ENCODE data around the gene ASAH2B. TPM values are rescaled to one million over a fixed set of nuclear protein-coding genes. Genes with fewer than 3 reads are reported as not detected.
"Not testable (repeated sequence)": the region's sequence is repeated elsewhere in the genome, so short reads cannot be mapped to it uniquely, and the experiment has no call there.

Gene ASAH2B
- total RNA-seq, 2 donors from 2014 or later: 2.0 to 2.5 TPM

DNA sequence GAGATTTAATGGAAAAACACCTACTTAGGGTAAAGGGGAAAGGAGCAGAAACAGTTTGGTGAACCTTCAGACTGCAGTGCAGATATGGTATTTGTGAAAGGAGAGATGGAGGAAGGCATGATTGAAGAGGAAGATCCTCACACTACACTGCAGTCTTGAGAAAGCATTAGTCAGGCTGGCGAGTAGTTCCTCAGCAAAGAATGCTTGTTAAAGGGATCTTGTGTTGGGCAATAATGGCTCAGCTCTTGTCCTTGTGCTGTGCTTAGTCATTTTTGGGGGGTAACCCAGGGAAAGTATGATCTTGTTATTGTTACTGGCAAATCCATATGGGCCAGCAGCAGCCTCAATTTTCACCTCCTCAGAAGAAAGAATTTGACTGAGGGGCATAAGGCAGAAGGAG is 40.3 kb downstream of the ASAH2B start:
- not testable (repeated sequence) for H3K27me3 Mint-ChIP-seq; H3K4me1 Mint-ChIP-seq; ATAC-seq (replicated peaks); H3K4me3 Mint-ChIP-seq; H3K9me3 Mint-ChIP-seq; H3K27ac Mint-ChIP-seq; H3K36me3 Mint-ChIP-seq (ENCODE audit: low read depth)

DNA sequence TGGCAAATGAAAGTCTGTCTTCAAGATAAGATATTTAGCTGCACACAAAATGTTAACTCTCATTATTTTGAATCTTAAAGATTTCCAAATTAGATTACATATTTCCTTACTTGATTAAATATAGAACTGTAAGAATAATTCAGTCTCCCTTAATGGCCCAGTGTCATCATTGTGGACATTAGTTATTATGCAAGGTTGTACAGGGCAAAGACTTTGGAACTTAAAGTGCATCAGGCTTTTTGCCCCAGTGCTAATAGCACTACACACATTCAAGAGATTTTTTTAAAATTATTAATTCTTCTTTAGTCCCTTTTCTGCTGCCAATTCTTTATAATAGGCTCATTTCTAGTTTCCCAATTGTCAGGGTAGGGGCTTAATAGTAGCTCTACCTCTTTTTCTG is 42.3 kb downstream of the ASAH2B start:
- H3K4me3 Mint-ChIP-seq; H3K27ac Mint-ChIP-seq; H3K36me3 Mint-ChIP-seq (ENCODE audit: low read depth); ATAC-seq (replicated peaks); H3K4me1 Mint-ChIP-seq; H3K9me3 Mint-ChIP-seq; H3K27me3 Mint-ChIP-seq: not testable (repeated sequence)

DNA sequence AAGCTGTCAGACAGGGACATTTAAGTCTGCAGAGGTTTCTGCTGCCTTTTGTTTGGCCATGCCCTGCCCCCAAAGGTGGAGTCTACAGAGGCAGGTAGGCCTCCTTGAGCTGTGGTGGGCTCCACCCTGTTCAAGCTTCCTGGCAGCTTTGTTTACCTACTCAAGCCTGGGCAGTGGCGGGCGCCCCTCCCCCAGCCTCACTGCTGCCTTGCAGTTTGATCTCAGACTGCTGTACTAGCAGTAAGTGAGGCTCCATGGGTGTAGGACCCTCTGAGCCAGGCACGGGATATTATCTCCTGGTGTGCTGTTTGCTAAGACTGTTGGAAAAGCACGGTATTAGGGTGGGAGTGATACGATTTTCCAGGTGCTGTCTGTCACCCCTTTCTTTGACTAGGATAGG is 48.2 kb downstream of the ASAH2B start:
- not testable (repeated sequence) for H3K9me3 Mint-ChIP-seq; H3K4me3 Mint-ChIP-seq; ATAC-seq (replicated peaks); H3K4me1 Mint-ChIP-seq; H3K27ac Mint-ChIP-seq; H3K27me3 Mint-ChIP-seq; H3K36me3 Mint-ChIP-seq (ENCODE audit: low read depth)

DNA sequence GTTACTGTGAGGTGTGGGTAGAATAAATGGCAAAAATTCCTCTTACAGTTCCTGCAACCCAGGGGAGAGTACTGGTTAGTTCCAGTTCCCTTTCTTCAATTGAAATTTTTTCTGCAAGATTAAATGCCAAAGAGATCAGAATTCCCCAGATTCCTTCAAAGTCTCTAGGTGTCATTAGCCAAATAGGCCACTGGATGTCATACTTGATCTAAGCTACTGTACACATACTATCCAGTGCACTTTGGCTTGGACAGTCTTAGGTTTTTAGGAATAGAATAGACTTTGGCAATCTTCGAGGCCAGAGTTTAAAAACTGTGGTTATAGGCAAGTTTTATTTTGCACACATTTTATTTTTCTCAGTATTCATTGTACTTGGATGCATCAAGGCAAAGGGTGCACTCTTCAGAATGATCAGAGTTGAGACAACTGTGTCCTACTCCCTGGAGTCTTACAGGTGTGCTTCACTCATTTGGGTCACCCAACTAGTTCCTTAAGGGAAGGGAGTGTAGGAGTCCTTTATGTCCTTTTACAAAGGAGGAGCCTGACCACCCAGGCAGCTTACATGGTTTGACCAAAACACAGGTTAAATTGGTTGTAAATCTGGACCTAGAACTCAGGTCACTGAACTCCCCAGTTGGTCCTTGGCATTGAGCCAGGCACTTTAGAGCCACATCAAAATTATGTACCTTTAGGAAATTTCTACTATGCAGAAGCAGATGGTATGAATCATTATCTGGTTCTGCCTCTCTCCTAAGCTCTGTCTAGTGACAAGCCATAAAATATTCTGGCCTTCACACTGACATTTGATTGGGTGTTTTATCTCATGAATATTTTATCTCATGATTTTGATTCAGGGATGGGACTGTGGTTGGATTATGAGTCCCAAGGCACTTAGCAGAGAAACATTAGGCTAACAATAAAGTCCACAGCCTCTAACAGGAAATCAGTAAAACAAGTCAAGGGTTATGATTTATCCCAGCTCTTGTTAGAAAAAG is 49.5 kb downstream of the ASAH2B start:
- ATAC-seq (replicated peaks): no peak
- H3K27me3 Mint-ChIP-seq: peaks cover 10% of the 10 kb centered on the region
- H3K4me1 Mint-ChIP-seq: no peaks in the 10 kb centered on the region
- H3K36me3 Mint-ChIP-seq (ENCODE audit: low read depth): no peaks in the 10 kb centered on the region
- no peak overlapping the region for H3K27ac Mint-ChIP-seq
- no peak overlapping the region for H3K4me3 Mint-ChIP-seq
- peaks cover 3% of the 10 kb centered on the region for H3K9me3 Mint-ChIP-seq

DNA sequence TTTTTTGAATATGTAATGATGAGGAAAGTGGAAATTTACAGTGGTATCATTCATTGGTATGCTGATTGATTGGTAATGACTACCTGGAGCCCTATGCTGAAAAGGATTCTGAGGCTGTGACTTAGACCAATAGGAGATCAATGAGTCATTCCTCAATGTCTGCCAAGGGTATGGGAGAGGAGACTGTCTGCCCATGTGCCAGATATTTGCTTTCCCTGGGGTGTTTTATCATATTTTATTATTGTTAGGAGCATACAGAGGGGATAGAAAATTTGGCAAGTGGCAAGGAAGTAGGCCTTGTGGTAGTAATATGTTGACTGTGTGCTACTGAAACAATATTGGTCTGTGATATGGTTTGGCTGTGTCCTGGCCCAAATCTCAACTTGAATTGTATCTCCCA is 54.8 kb downstream of the ASAH2B start:
- no peak overlapping the region for H3K27ac Mint-ChIP-seq
- no peak for ATAC-seq (replicated peaks)
- no peaks in the 10 kb centered on the region for H3K36me3 Mint-ChIP-seq (ENCODE audit: low read depth)
- peaks cover 21% of the 10 kb centered on the region for H3K27me3 Mint-ChIP-seq
- H3K4me3 Mint-ChIP-seq: no peak overlapping the region
- no peaks in the 10 kb centered on the region for H3K9me3 Mint-ChIP-seq
- H3K4me1 Mint-ChIP-seq: no peaks in the 10 kb centered on the region

DNA sequence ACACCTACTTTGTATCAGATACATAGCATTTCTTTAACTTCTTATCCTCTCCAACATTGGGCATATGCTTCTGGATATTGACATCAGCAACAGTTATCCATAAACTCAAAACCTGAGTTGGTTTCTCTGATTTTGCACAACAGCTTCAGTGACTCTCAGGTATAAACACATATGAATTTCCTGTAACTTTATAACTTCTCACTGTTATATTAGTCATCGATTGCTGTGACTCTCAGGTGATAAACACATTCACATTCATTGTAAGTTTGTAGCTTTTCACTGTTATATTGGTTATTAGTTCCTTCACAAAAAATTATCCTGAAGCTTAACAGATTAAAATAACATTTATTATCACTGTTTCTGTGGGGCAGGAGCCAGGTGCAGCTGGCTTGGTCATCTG is 57.0 kb downstream of the ASAH2B start:
- no peak overlapping the region for H3K4me3 Mint-ChIP-seq
- no peaks in the 10 kb centered on the region for H3K36me3 Mint-ChIP-seq (ENCODE audit: low read depth)
- no peaks in the 10 kb centered on the region for H3K4me1 Mint-ChIP-seq
- ATAC-seq (replicated peaks): no peak
- no peaks in the 10 kb centered on the region for H3K9me3 Mint-ChIP-seq
- no peak overlapping the region for H3K27ac Mint-ChIP-seq
- H3K27me3 Mint-ChIP-seq: peaks cover 25% of the 10 kb centered on the region

DNA sequence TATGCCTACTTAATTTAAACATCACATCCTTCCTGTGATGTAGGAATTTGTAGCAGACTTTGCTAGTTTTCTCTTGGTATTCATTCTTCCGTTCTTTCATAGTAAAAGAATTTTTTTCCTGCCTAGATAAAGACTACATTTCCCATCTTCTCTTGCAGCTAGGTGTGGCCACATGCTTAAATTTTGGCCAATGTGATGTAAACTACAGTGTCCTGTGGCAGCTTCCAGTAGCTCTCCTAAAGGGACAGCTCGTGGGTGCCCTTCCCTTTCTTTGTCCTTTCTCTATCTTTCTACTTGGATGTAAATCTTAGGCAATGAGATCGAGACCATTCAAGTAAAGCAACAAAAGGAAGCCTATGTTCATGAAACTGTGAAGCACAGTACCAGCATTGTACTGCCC is 58.6 kb downstream of the ASAH2B start:
- Mint-ChIP-seq H3K36me3 (ENCODE audit: low read depth) (no peaks in the 10 kb centered on the region), H3K9me3 (no peaks in the 10 kb centered on the region), H3K27me3 (peaks cover 25% of the 10 kb centered on the region), H3K4me1 (no peaks in the 10 kb centered on the region), H3K4me3 (no peak overlapping the region), H3K27ac (no peak overlapping the region)
- no peak for ATAC-seq (replicated peaks)

DNA sequence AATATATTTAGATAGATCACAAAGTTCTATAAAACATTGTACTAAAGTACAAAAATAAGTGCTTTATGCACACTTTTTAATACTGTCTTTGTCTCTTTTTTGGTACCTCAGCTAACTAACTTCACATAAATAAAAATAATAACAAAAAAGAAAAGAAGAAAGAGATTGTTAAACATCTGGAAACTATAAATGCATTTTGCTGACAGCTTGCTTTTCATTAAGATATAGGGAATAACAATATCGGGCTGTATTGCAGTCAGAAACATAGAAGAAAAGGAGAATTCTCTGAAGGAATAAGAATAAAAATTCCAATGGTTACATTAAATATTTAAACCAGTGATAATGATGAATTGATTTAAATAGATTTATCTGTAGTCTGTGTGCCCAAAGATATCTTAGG is 59.9 kb downstream of the ASAH2B start:
- ATAC-seq (replicated peaks): no peak

DNA sequence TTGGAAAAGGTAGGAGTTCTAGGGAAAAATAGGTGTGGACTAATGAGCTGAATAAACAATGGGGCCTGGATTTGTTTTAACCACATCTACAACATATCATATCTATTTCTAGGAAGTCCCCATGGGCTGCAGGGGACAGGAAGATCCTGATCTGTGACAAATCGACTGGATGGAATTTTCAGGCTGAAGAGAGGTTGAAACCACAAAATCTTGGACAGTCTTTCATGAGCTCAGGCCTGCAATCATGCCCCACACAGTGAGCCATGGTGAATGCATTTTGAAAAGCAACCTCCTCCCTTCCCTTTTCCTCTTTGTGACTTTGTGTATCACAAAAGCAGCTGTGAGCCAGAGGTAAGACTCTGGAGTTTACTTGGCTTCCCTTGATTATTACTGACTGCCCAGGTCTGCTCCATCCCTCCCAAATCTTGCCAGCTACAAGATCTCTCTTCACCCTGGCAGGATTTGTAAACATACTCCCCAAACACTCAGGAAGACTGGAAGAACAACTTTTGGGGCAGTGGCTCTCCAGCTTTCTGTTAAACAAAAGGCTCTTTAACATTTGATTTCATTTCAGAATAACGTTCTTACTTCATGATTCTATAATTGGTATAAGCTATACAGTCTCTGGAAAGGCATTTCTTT is 66.4 kb downstream of the ASAH2B start:
- H3K36me3 Mint-ChIP-seq (ENCODE audit: low read depth): no peaks in the 10 kb centered on the region
- H3K9me3 Mint-ChIP-seq: no peaks in the 10 kb centered on the region
- no peak for ATAC-seq (replicated peaks)
- no peaks in the 10 kb centered on the region for H3K4me1 Mint-ChIP-seq
- H3K27me3 Mint-ChIP-seq: peaks cover 8% of the 10 kb centered on the region
- H3K4me3 Mint-ChIP-seq: no peak overlapping the region
- H3K27ac Mint-ChIP-seq: no peak overlapping the region

More for the DNA sequence above, 59.9 kb downstream of the ASAH2B start:
- H3K4me3 Mint-ChIP-seq: no peak overlapping the region
- no peak overlapping the region for H3K27ac Mint-ChIP-seq
- no peaks in the 10 kb centered on the region for H3K9me3 Mint-ChIP-seq
- H3K27me3 Mint-ChIP-seq: peaks cover 16% of the 10 kb centered on the region
- H3K36me3 Mint-ChIP-seq (ENCODE audit: low read depth): no peaks in the 10 kb centered on the region
- no peaks in the 10 kb centered on the region for H3K4me1 Mint-ChIP-seq

DNA sequence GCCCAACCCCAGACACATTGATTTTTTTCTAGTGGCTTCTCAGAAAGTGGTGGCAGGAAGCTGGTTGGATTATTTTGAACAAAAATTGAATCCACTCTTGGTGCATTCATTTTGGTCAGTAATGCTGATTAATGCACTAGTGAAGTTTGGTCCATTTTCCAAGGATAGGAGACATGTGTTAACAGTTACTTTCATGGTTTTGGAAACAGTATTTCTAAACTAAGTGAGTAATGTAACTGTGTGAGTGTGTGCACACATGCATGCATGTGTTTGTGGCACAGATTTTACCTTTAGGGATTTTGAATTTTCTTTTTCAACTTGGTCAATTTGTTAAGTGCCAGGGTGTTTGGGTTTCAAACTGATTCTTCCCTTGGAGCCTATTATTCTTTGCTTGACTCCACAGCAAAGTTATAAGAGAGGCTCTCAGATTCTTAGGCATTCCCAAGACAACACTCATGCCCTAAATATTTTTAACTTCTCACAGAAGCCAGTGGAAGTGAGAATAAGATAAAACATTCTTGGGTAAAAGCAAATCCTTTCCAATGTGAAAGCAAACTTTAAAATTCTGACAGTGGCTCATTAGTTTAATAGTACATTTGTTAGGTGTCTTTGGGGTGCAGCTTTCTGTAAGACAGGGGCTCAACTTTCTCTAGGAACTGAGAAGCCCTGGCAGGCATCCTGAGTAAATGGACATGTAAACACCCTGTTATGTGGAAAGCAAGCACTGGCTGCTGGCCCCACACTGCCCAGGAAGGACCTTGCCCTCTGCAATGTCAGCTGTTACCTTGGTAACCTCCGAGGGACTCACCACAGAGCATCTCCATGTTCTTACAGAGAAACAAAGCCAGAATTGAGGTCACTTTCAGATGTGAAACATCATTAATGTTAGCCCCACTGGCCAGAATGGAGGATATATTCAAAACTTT is 68.4 kb downstream of the ASAH2B start:
- Mint-ChIP-seq H3K27ac (no peak overlapping the region), H3K9me3 (no peaks in the 10 kb centered on the region), H3K4me3 (no peak overlapping the region), H3K27me3 (peaks cover 8% of the 10 kb centered on the region), H3K36me3 (ENCODE audit: low read depth) (no peaks in the 10 kb centered on the region), H3K4me1 (no peaks in the 10 kb centered on the region)
- no peak for ATAC-seq (replicated peaks)

Other genes starting within 250 kb of the ASAH2B start
- gene SGMS1, start 116.0 kb upstream of the ASAH2B start, total RNA-seq: 10 to 100 TPM; 13.4 to 22.4 TPM
- gene A1CF, start 145.7 kb downstream of the ASAH2B start, total RNA-seq: not detected